PC-9 (cell line): ENCODE data around the gene TNS1.

Experiments used
- CTCF ChIP-seq: fragments of 200-600 bp; sonication (generic); conservative IDR thresholded peaks from 2 replicates; pipeline ENCODE4 v1.6.1; 2017; ENCODE audit warnings: mixed run types, antibody characterized with exemption, mild to moderate bottlenecking, moderate library complexity
- EZH2 ChIP-seq: fragments of 200-600 bp; sonication (generic); IDR thresholded peaks from 2 replicates; pipeline ENCODE4 v1.8.0; 2017; ENCODE audit warnings: antibody characterized with exemption, low read depth

- TF ChIP-seq CTCF, result no peak
- no peak for TF ChIP-seq EZH2
Measured at GRCh38 chr2:217966423-217967070, 36.2 kb downstream of the TNS1 start.
